ENCODE measurements around the gene PFKFB3. TPM values are rescaled to one million over a fixed set of nuclear protein-coding genes. Genes with fewer than 3 reads are reported as not detected.

The PFKFB3 gene
- total and polyA plus RNA-seq, 9 of the 15 experiments (the other 6 are each of a cell fraction or from before 2014, with no cell fraction given) = 0.46 to 21.6 (median 7.8) TPM

GRCh38 chr10:6200734-6201515 lies 1.8 kb upstream of the PFKFB3 start (continued):
- TF ChIP-seq MEF2D (tag; conservative IDR thresholded peaks at IDR 0.05; ENCODE audit: low read depth) (no peak), GMEB1 (CRISPR knock-in tag; IDR thresholded peaks at IDR 0.05) (no peak), SIRT6 (IDR thresholded peaks at IDR 0.05; ENCODE audit: low read depth, low read length) (no peak), ATF2 (CRISPR knock-in tag; IDR thresholded peaks at IDR 0.05) (no peak), RB1 (IDR thresholded peaks at IDR 0.05; ENCODE audit: low read depth) (no peak), ASH1L (IDR thresholded peaks at IDR 0.05; ENCODE audit: borderline replicate concordance, low read depth, partially characterized antibody) (no peak), IRF2 (CRISPR knock-in tag; IDR thresholded peaks at IDR 0.05) (no peak), SAP30 (IDR thresholded peaks at IDR 0.05; ENCODE audit: borderline replicate concordance, insufficient read depth, low read depth, low read length, poor library complexity, severe bottlenecking) (peak; percentile 27)
